Hematopoietic multipotent progenitor cell treated with erythropoietin and hydrocortisone succinate and interleukin-3 and kit ligand, for 6 days (in vitro differentiated cells): ENCODE measurements around the gene RAB1B.

ENCODE experiments used
- DNase-seq: peaks from one replicate; pipeline ENCODE4 v3.0.0-alpha.2; 2015

RAB1B gene

DNA sequence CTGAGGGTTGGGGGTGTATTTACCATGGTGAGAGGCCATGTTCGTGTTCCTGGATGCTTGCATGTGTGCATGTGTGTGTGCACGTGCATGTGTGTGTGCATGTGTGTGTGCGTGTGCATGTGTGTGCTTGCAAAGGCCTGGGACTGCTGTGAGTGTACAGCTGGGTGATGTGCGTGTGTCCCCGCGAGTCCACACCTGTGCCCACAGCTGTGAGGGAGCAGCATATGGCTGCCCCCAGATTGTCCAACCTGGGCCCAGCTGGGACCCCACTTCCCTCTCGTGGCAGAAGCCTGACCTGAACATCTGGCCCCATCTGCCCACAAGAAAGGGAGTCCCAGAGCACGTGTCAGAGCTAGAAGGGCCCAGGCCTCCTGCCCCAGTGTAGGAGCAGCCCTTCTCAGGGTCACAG lies 56.8 kb downstream of the RAB1B start:
- no peak for DNase-seq

DNA sequence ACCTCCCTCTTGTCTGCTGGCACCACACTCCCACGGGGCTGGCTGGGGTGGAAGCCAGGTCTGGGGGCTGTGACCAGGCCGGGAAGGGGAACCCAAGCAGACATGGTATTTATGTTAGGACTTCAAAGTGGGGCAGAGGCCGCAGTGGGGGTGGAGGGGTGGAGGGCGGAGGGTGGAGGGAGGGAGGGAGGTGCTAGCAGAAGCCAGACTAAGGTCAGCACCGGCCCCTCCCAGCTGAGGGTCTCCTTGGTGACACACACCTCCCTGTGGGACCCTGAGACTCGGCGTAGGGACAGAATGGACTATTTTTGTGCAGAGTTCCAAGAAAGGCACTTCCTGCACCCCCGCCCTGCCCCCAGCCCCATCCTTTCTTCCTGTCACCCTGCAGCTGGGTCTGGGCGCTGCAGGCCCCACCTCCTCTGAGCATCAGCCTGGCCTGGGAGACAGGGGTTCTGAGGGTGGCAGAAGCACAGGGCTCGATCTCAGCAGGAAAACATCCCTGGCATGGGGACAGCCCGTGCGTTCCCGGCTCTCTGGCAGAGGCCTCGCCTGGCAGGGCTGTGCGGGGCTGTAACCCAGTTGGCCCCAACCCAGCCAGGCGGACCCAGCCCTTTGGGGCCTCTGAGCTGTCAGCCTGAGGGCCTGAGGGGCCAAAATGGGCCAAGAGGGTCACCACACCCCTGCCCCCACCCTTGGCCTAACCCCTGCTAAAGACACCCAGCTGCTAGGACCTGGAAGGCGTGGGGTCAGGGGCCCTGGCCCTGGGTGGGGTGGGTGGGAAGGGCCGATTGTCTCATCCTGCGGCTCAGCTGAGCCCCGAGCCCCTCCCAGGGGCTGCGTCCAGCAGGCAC lies 58.0 kb downstream of the RAB1B start:
- no peak for DNase-seq
